Right renal pelvis (tissue), 4 donors: ENCODE measurements around the gene SSTR4. TPM values are rescaled to one million over a fixed set of nuclear protein-coding genes. Genes with fewer than 3 reads are reported as not detected.

ENCODE experiments used
- DNase-seq, 4 donors: peaks; one replicate each; pipeline ENCODE4 v3.0.0-alpha.2; 2013; ENCODE audit warnings: low read depth in 4 of 4, low spot score in 3 of 4, missing footprints in 1 of 4
- polyA plus RNA-seq, 4 donors: library from polyadenylated mRNA; unstranded; fragments of 120-200 nt; gene quantifications; one replicate each; pipeline ENCODE4 v1.2.1, GENCODE V29; 2013; ENCODE audit not compliant: insufficient read length in 4 of 4

The SSTR4 gene
- polyA plus RNA-seq, 4 donors, result 0.06 TPM; not detected in 3

DNA sequence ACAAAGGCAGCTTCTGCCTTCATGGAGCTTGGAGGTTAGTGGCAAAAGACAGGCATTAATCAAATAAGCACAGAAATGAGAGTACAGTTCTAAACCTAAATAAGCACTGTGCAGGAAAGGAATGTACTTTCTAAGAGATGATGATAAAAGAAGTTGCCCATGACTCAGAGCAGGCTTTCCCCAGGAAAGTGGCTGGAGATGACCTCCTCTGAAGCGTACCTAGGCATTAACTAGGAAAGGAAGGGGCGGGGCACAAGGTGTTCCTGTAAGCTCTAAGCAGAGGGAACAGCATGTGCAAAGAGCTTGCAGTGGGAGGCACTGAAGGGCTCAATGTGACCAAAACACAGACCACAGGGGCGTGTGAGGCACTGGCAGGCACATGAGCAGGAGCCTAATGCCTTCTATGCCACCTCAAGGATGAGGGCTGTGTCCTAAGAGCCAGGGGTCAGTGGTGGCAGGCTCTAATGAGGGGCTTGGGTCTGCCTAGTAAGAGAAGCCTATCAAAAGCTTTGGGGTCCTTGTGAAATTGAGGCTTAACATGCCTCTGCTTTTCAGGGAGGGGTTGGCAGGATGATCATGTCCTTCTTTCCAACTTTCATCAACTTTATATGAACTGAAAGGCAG is 4.9 kb downstream of the SSTR4 start:
- no peak for DNase-seq

DNA sequence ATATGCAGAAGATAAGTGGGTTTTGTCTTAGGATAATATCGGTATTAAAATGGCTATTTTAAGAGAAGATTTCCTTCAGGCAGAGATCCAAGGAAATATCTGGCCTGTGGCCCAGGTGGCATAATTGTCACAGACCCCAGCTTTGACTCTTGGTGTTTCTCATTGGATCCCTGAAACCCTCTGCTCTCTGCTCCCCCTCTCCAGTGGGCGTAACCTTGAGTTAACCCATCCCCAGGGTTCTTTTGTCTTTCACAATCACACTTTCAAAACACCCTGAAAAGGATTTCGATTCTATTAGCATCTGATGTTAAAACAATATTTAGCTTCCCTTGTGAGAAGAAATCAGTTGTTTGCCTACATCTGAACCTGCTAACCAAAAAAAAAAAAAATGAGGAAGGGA is 7.2 kb downstream of the SSTR4 start:
- no peak for DNase-seq

DNA sequence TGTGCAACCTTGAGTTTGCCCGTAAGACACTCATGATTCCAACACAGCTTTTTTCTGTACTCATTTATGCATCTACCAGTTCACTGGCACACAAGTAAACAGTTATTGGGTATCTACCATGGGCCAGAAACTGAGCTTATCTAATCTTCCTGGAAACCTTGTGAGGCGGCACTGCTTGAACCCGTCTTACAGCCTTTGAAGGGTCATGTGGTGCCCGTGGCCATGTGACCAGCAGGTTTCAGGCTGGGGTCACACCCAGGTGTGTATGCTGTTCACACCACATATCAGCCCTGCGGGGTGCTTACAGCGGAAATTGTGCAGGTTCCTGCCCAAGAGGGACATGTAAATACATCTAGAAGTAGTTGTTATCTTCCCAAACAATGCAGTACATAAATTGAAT is 8.3 kb downstream of the SSTR4 start:
- DNase-seq, result no peak

DNA sequence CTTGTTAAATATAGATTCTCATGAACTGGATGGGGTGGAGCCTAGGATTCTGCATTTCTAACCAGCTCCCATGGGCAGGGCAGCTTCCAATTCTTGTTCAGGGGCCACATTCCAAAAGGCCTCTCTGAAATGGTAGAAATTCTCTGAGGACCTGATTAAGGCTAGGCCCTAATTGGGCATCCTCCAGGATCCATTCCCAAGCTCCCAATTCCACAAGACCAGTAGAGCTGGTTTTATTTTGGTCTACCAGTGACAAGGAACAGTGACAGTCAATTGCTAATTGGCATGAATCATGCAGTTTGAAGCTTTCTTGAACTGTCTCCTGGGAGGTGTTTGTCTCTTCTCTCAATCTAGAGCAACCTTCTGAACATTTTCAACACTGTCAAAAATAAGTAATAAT is 11.3 kb downstream of the SSTR4 start:
- DNase-seq, result no peak

DNA sequence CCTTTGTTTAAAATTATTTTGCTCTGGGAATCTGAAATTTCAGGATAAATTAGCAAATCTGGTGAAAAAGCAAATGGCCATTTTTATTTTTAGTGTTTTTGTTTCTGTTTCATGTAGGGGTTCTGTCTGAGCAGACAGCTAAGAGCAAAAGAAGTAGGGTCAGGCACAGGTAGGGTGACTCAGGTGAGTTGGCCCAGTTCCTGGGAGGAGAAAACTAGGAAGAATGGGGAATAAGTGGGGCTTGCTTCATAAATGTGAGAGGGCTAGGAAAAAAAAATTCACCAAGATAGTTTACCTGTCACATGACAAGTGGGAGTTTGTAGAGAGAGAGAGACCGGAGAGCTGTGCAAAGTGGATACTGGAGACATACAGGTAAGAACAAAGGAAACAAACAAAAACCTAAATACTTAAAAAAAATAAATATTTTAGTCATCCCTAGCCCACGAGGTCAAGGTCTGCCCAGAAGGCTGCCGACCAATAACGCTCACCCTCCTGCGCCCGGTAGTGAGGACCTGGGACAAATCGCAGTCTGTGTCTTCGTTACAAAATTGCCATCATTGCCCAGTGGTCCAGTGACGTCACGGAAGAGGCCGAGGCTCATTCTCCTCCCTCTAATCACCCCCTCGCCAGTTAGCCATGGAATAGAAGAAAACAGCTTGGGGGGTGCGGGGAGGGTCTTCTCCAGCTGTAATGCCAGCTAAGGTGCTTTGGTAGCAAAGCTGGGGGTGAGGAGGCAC is 12.1 kb downstream of the SSTR4 start:
- DNase-seq, result no peak

DNA sequence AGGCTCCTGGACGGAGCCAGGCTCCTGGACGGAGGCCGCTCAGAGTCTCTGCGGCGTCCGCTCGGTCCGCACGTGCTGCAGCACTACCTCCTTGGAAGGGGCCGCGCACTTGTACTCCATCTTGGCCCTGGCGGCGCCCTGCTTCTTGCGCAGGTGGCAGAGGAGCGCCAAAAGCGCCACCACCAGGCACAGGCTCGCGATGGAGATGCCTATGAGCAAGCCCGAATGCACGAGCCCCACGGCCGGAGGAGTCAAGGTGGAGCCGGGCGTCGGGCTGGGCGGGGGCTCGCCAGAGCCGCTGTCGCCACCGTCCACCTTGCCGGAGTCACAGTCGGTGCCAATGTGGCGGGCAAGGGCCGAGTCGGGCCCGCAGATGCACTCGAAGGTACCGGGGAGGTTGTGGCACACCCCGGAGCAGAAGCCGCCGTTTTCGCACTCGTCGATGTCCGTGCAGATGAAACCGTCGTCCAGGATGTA is 12.7 kb downstream of the SSTR4 start:
- no peak for DNase-seq

DNA sequence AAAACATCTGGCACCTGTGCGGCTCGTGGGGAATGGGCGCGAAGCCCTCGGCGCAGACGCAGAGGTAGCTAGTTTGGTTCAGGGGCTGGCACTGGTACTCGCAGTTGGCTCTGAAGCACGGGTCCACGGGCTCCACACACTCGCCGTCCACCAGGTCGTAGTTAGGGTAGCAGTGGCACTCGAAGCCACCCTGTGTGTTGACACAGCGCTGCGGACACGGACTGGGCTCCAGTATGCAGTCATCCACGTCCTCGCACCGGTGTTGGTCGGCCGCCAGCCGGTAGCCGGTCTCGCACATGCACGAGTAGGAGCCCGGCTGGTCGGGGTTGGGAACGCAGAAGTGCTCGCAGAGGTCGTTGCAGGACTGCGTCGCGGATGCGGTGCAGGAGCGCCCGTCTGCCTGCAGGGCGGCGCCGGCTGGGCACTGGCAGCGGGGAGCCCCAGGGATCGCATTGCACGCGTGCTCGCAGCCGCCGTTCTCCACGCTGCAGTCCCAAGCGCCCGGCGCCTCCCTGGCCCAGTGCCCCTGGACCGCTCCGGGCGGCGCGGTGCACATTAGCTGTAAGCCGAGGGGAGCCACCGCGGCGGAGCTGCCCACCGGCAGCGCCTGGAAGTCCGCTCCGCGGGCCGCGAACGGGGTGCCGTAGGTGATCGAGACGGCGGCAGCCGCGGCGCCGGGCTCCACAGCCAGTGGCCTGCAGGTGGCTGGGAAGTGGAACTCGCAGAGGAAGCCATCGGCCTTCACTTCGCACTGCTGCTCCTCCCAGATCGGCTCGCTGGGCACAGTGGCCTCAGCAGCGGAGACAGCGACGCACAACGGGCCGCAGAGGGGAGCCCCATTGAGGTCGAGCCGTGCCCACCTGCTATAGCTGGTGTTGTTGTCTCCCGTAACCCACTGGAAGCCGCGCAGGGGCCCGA is 13.4 kb downstream of the SSTR4 start:
- DNase-seq, result no peak

DNA sequence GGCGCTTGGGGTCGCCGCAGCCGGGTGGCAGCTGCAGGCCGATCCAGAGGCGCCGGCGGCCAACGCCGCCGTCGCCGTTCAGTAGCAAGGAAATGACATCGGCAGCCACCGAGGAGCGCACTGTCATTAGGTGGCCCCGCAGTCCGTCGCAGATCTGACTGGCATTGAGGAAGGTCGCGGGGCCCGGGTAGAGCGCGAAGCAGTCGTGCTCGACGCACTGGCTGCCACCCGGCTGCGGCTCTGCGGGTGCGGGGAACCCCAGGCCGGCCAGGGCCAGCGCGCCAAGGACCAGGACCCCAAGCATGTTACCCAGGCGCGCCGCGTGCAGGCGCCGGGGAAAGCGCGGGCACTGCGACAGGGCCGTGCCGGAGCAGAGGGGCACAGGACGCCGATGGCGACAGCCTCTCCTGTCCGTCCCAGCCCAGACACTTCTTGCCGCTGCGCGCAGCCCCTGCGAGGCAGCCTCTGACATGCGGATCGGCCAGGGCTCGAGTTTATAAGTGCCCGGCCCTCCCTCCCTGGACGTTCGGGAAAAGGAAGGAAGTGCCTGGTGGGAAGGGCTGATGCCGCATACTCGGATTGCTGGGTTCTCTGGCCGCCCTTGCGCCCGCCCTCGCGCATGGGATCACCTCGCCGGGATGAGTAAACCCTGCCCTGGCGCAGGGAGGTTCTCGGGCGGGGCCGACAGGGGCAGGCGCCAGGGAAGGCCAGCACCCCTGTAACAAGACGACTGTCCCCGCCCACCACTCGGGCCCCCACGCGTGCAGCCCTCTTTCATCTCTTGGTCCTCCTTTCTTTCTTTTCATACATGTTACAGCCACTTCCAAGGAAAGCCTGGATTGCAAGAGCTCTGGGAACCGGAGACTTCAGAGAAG is 14.3 kb downstream of the SSTR4 start, which contains the start of gene THBD:
TSS of gene THBD (minus strand) at position 472 of the 875 bp plus-strand sequence. CDS start at position 304, 168 bp downstream.
- no peak for DNase-seq

DNA sequence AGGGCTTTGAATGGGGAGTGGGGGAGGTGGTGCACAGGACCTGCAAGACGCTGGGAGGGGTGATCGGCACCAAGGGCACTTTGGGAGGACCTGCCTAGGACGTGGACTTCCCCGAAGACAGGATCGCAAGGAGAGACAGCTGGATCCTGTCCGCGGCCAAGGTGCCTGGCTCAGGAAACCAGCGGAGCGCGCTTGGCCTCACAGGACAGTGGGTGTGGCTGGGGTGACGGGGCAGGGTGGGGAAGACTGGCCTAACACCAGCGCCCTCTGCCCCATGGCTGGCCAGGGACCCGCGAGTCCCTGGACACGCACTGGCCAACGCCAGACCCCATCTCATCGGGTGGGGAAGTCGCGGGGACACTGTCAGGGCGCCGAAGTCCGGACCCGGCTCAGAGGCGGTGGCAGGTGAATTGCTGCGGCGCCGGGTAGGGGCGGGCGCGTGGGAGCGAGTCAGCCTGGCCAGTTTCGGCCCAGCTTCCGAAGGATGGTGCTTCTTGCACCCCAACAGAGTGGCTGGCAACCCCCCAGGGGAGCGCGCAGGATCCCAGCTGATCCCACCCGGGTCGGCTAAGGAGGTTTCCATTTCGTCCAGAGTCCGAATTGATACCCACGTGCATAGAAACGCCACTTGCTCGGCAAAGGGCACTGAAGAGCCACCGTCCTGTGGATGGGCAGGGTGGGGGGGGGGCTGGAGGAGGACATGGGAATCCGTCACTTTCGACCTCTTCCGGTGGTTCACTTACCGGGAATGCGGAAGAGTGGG is 15.1 kb downstream of the SSTR4 start:
- DNase-seq, result no peak

DNA sequence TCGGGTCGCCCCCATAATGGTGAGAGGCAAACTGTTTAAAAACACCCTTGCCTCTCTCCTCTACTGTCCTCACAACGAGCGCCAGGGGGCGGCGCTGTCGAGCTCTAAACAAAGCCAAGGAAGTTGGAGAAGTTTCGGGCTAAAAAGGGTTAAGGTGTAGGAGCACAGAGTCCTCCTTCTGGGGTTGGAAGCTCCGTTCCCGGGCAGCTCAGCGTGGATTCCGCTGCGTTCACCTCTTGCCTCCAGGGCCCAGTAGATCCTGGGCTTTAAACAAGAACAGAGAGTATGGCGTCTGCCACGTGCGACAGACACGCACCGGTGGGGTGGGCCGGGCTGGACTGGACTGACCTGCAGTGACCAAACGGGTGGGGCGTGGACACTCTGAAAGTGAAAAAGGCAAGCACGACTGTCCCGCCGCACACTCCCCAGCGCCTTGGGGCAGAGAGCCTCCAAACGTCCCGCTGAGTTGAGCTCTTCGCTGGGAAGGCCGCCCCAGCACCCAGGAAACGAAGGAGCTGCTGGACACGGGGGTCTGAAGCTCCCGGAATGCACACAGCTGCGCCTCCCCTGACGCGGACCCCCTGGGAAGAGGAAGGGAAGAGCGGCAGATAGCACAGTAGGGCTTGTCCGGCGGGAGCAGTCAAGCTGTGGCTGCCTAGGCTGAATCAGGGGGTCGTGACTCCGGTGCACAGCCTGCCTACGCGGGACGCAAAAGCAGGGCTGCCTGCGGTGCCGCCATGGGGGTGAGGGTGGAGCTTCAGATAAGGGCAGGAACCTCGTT is 15.9 kb downstream of the SSTR4 start:
- DNase-seq, result peak in 3 of 4 donors; percentile 70 to 79 (median 73)

DNA sequence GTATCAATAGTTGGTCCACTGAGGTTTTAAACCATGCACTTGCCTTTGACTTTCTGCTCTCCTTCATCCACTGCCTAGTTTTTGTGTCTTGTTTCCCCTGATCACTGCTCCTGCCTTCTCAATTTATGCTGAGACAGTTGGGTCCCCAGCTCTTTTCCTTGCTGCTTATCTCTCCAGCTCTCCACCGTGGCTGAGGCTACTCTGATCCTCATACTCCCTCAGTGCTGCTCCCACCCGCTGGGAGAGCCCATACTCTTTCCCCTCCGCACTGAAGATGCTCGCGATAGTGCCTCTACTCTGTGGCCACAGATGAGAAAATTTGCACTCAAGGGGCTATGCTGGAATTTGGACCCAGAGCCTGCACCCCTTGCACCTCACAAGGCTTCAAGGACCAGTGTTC is 17.8 kb downstream of the SSTR4 start:
- no peak for DNase-seq

DNA sequence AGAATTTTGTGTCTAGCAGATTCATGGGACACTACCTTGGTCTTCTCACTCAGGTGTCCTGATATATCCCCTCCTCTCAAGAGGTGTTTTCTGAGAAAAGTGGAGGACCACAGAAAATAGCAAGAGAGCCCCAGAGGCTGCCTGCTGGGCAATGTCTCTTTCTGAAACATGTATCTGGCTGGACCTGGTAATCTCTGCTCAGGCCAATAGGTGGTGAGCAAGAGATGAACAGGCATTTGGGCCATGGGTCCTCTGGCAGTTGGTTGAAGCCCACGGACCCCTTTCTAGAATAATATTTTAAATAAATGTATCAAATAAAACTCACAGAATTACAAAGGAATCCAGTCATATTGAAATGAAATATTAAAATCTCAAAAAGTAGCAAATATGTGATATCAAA is 23.1 kb downstream of the SSTR4 start:
- no peak for DNase-seq

DNA sequence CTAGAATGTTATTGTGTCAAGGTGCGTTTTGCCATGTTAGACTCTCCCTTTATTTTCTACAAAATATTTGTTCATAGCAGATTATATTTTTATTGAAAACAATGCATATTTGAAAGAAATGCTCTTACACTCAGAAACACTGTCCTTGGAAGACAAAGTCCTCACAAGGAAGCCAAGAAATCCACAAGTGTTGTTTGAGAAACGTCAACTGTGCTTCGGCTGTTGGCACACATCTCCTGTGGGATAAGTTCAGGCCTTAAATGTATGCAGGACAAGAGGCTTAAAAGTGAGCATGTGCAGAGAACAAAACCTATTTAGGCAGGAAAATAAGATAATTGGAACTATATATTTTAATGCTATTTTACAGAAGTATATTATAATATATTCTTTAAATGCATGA is 23.9 kb downstream of the SSTR4 start:
- no peak for DNase-seq

DNA sequence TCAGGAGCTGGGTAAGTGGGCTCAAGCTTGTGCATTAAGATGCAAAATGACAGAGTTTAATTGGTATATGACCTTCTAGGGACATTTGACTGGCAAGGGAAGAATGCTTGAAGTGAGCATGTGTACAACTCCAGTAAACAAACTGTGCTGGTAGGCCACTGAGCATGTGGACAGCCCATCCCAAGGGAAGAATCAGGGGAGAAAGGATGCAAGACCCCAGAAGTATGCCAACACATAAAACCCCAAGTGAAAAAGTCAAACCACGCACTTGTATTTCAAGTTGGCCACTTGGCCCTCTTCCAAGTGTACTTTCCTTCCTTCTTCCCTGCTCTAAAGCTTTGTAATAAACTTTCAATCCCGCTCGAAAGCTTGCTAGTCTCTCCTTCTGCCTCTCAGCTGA is 24.7 kb downstream of the SSTR4 start:
- DNase-seq, result no peak

DNA sequence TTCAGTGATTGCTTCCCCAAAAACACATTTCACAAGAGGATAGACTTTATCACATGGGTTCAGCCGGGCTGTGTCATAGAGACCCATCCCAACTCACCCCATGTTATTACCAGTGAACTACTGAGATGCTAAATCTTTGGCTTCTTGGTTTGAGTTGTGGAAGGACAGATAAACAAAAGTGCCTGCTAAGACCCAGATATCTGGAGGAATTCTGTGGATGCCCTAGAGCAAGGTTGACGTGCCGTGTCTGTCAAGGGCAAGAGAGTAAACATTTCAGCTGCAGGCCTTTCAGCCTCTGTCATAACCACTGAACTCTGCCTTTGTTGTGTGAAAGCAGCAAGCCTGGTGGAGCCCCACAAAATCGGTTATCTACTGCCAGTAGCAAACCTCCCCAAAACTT is 25.5 kb downstream of the SSTR4 start:
- DNase-seq, result no peak

DNA sequence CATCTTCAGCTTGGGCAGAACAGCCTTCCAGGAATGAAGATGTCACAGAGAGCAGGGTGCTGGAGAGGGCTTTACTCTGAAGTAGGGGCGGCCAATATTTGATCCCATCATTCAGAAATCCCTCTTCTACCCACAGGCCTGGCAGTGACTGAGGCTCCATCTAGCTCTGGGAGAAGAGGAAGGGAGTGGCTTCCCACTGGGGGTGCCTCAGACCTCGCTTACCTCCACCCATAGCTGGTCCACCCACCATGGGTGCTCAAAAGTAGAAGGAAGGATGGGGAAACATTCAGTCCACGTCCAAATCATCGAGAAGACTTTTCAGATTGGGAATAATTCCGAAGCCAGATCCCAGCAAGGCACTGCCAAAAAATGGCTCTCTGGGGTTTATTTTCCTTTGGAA is 26.1 kb downstream of the SSTR4 start:
- no peak for DNase-seq

DNA sequence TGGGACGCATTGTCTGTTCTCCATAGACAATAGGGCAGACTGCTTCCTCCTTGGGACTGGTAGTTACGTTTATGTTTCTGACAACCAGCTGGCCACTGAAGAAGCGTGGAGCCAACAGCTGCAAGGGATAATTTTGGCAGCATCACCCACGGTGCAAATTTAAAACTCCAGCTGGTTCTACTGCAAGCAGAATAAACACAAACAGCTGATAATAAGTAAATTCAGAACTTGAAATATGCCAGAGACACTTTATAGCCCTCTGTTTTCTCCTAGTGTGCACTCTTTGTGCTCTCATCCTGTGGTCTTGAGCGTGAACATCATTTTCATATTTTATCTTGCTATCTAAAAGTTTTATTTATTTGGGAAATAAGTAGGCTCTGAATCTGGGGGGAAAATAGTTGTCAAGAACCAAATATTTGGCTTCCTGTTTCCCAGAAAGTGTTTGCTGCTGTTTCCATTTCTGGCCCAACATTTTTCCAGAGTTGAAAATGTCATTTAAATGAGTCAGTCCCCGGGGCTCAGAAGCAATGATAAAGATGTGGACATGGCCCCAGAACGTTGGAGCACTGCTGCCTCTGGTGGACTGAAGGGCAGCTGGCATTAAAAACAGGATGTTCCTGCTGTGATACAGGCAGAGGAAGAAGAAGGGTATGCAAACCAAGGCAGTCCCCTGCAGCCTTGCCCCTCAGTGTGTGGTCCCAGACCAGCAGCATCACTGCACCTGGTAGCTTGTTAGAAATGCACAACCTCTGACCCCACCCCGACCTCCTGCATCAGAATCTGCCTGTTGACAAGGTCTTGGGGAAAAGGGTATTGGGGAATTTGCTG is 26.8 kb downstream of the SSTR4 start:
- DNase-seq, result no peak

DNA sequence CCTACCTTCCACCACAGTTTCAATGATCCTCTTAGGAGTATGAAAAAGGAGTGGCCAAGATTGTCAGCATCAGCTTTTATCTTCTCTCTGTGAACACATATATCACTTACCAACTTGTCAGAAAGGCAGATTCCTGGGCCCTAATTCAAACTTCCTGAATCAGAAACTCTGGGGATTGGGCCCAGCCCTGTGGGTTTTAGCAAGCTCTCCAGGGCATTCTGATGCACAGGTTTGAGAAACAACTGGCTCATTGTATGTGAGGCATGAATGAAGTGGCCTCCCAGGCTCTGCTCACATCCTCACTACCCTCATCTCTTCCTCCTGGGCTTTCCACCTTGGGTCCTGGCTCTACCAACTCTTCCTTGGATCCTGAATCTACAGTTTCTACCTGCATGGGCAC is 27.5 kb downstream of the SSTR4 start:
- no peak for DNase-seq
